HEK293 (cell line): ENCODE measurements around the gene CCDC142.

Experiments used
- HOXD13 ChIP-seq: sonication (generic); formaldehyde crosslinking; IDR thresholded peaks from 2 replicates; pipeline ENCODE4 v1.8.0; 2022; ENCODE audit warnings: missing genetic modification reagents, borderline replicate concordance
- MZF1 ChIP-seq: fragments of 450-650 bp; formaldehyde crosslinking; IDR thresholded peaks from 2 replicates; pipeline ENCODE4 v1.5.1; 2017; ENCODE audit warnings: missing biosample characterization, missing genetic modification characterization, borderline replicate concordance
- TRIM28 ChIP-seq: IDR thresholded peaks from 2 replicates; pipeline ENCODE4 v1.6.1; 2011; ENCODE audit warnings: low read length, control low read depth, borderline replicate concordance
- ZBTB49 ChIP-seq: fragments of 450-650 bp; formaldehyde crosslinking; IDR thresholded peaks from 2 replicates; pipeline ENCODE4 v1.5.1; 2016; ENCODE audit warnings: missing biosample characterization, missing genetic modification characterization, low read depth
- ZBTB7A ChIP-seq: fragments of 450-650 bp; formaldehyde crosslinking; IDR thresholded peaks from 2 replicates; pipeline ENCODE4 v1.5.1; 2016; ENCODE audit warnings: low read depth, missing biosample characterization, missing genetic modification characterization
- ZNF155 ChIP-seq: fragments of 450-650 bp; formaldehyde crosslinking; IDR thresholded peaks from 2 replicates; pipeline ENCODE4 v1.5.1; 2016; ENCODE audit warnings: missing biosample characterization, missing genetic modification characterization
- ZNF350 ChIP-seq: fragments of 450-650 bp; formaldehyde crosslinking; IDR thresholded peaks from 2 replicates; pipeline ENCODE4 v1.5.0; 2017; ENCODE audit warnings: missing biosample characterization, mild to moderate bottlenecking, missing genetic modification characterization
- ZNF514 ChIP-seq: fragments of 450-650 bp; formaldehyde crosslinking; IDR thresholded peaks from 2 replicates; pipeline ENCODE4 v1.5.1; 2016; ENCODE audit warnings: missing biosample characterization, missing genetic modification characterization
- ZNF529 ChIP-seq: fragments of 450-650 bp; formaldehyde crosslinking; IDR thresholded peaks from 2 replicates; pipeline ENCODE4 v1.5.1; 2017; ENCODE audit warnings: missing genetic modification characterization, missing biosample characterization; ENCODE audit not compliant: insufficient replicate concordance
- ZNF621 ChIP-seq: fragments of 450-650 bp; formaldehyde crosslinking; IDR thresholded peaks from 2 replicates; pipeline ENCODE4 v1.5.1; 2017; ENCODE audit warnings: missing biosample characterization, missing genetic modification characterization
- ZNF707 ChIP-seq: fragments of 450-650 bp; formaldehyde crosslinking; IDR thresholded peaks from 2 replicates; pipeline ENCODE4 v1.5.1; 2016; ENCODE audit warnings: missing biosample characterization, missing genetic modification characterization
- ZNF747 ChIP-seq: fragments of 450-650 bp; formaldehyde crosslinking; IDR thresholded peaks from 2 replicates; pipeline ENCODE4 v1.5.1; 2016; ENCODE audit warnings: missing biosample characterization, missing genetic modification characterization
- TF ChIP-seq, protein P1 (sequence below): fragments of 450-650 bp; formaldehyde crosslinking; IDR thresholded peaks from 2 replicates; pipeline ENCODE4 v1.5.1; 2016; ENCODE audit warnings: missing biosample characterization, missing genetic modification characterization
- TF ChIP-seq, protein P2 (sequence below): fragments of 450-650 bp; formaldehyde crosslinking; optimal IDR thresholded peaks from 2 replicates; pipeline ENCODE3; 2016; ENCODE audit warnings: missing biosample characterization, mild to moderate bottlenecking, missing genetic modification characterization

GRCh38 chr2:74472945-74473258, 9.9 kb downstream of the CCDC142 start:
- TF ChIP-seq, protein P1, sequence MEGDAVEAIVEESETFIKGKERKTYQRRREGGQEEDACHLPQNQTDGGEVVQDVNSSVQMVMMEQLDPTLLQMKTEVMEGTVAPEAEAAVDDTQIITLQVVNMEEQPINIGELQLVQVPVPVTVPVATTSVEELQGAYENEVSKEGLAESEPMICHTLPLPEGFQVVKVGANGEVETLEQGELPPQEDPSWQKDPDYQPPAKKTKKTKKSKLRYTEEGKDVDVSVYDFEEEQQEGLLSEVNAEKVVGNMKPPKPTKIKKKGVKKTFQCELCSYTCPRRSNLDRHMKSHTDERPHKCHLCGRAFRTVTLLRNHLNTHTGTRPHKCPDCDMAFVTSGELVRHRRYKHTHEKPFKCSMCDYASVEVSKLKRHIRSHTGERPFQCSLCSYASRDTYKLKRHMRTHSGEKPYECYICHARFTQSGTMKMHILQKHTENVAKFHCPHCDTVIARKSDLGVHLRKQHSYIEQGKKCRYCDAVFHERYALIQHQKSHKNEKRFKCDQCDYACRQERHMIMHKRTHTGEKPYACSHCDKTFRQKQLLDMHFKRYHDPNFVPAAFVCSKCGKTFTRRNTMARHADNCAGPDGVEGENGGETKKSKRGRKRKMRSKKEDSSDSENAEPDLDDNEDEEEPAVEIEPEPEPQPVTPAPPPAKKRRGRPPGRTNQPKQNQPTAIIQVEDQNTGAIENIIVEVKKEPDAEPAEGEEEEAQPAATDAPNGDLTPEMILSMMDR (tag by site-specific recombination) = no peak
- TF ChIP-seq TRIM28 = no peak
- no peak for TF ChIP-seq ZNF529
- TF ChIP-seq MZF1 (tag by site-specific recombination) = no peak
- TF ChIP-seq ZBTB7A (tag by site-specific recombination) = no peak
- TF ChIP-seq, protein P2, sequence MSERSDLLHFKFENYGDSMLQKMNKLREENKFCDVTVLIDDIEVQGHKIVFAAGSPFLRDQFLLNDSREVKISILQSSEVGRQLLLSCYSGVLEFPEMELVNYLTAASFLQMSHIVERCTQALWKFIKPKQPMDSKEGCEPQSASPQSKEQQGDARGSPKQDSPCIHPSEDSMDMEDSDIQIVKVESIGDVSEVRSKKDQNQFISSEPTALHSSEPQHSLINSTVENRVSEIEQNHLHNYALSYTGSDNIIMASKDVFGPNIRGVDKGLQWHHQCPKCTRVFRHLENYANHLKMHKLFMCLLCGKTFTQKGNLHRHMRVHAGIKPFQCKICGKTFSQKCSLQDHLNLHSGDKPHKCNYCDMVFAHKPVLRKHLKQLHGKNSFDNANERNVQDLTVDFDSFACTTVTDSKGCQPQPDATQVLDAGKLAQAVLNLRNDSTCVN (tag by site-specific recombination) = no peak
- TF ChIP-seq ZNF621 = no peak
- TF ChIP-seq ZNF155 = no peak
- no peak for TF ChIP-seq HOXD13 (CRISPR knock-in tag)
- TF ChIP-seq ZBTB49 (tag by site-specific recombination) = no peak
- no peak for TF ChIP-seq ZNF707 (tag by site-specific recombination)
- no peak for TF ChIP-seq ZNF747
- no peak for TF ChIP-seq ZNF514 (tag by site-specific recombination)
- no peak for TF ChIP-seq ZNF350 (tag by site-specific recombination)
